HG03558 (cell line): ENCODE data around the gene FBXW10.
"Not testable (repeated sequence)": the region's sequence is repeated elsewhere in the genome, so short reads cannot be mapped to it uniquely, and the experiment has no call there.

Source experiments
- ATAC-seq: cut with Tn5 transposase; IDR thresholded peaks from one replicate; pipeline ENCODE4 v1.9.1; 2021; ENCODE audit warnings: moderate number of reproducible peaks; ENCODE audit not compliant: unreplicated experiment; ENCODE audit errors: extremely low read depth

Gene FBXW10, protein sequence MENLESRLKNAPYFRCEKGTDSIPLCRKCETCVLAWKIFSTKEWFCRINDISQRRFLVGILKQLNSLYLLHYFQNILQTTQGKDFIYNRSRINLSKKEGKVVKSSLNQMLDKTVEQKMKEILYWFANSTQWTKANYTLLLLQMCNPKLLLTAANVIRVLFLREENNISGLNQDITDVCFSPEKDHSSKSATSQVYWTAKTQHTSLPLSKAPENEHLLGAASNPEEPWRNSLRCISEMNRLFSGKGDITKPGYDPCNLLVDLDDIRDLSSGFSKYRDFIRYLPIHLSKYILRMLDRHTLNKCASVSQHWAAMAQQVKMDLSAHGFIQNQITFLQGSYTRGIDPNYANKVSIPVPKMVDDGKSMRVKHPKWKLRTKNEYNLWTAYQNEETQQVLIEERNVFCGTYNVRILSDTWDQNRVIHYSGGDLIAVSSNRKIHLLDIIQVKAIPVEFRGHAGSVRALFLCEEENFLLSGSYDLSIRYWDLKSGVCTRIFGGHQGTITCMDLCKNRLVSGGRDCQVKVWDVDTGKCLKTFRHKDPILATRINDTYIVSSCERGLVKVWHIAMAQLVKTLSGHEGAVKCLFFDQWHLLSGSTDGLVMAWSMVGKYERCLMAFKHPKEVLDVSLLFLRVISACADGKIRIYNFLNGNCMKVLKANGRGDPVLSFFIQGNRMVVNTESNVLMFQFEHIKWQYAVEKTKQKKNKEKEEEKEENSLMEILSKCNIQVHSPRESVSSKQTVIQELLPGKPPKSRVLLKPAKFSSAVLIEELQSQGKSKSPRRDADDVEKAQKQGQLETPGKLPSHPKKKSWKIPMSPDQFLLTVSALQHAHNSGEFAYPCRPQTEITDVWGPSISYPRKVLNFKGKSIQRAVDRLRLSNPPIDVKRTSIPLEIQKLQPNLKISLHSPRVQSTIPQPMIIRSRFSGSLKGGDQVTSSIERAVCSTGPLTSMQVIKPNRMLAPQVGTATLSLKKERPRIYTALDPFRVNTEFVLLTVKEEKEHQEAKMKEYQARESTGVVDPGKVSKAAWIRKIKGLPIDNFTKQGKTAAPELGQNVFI

GRCh38 chr17:18743699-18744421 is at the start of gene FBXW10:
Gene FBXW10, plus strand, starts transcription at chr17:18744054. Its CDS starts 191 bp downstream, at chr17:18744245.
- not testable (repeated sequence) for ATAC-seq

GRCh38 chr17:18695143-18695542 is 48.7 kb upstream of the FBXW10 start:
- not testable (repeated sequence) for ATAC-seq

- ATAC-seq: not testable (repeated sequence)
Observed at GRCh38 chr17:18698473-18699103, 45.3 kb upstream of the FBXW10 start.

DNA sequence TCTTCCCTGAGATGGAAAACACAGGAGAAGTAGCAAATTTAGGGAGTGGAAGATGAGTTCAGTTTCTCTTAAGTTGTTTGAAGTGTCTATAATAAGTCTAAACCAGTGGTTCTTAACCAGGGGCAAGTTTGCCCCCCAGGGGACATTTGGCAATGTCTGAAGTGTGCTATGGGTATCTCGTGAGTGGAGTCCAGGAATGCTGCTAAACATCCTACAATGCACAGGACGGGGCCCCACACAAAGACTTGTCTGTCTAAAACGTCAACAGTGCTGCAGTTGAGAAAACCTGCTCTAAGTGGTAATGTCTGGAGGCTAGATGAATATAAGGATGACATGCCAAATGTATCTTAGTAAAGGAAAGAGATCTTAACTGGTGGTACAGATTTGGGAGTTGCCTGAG is 37.9 kb upstream of the FBXW10 start:
- not testable (repeated sequence) for ATAC-seq

GRCh38 chr17:18708215-18708614 is 35.6 kb upstream of the FBXW10 start:
- not testable (repeated sequence) for ATAC-seq

DNA sequence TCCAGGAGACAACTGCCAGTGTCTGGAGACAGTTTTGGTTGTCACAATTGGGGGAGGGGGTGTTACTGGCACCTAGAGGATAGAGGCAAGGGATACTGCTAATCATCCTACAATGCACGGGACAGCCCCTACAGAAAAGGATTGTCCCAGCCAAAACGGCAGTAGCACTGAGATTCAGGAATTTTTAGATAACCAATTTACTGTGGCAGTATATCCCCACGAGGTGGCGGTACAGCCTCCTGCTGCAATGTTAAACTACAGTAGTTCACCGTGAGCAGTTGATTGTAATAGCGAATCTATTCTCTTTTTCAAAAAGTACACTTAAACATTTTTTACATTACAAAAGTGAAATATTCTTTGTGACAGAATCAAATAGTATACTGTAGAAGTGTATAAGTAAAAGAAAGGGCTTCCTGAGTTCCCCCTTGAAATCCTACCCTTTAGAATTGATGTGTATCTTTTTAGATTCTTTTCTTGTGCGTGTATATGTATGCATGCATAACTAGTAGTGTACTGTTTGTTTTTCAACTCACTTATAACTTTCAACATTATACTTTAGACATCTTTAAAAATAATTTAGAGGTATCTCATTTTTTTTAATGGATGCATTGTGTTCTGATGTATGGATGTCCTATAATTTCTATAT is 31.4 kb upstream of the FBXW10 start:
- ATAC-seq: not testable (repeated sequence)

GRCh38 chr17:18718643-18719427 is 25.0 kb upstream of the FBXW10 start:
- not testable (repeated sequence) for ATAC-seq

- ATAC-seq: not testable (repeated sequence)
Observed at GRCh38 chr17:18719428-18720110, 24.3 kb upstream of the FBXW10 start.

DNA sequence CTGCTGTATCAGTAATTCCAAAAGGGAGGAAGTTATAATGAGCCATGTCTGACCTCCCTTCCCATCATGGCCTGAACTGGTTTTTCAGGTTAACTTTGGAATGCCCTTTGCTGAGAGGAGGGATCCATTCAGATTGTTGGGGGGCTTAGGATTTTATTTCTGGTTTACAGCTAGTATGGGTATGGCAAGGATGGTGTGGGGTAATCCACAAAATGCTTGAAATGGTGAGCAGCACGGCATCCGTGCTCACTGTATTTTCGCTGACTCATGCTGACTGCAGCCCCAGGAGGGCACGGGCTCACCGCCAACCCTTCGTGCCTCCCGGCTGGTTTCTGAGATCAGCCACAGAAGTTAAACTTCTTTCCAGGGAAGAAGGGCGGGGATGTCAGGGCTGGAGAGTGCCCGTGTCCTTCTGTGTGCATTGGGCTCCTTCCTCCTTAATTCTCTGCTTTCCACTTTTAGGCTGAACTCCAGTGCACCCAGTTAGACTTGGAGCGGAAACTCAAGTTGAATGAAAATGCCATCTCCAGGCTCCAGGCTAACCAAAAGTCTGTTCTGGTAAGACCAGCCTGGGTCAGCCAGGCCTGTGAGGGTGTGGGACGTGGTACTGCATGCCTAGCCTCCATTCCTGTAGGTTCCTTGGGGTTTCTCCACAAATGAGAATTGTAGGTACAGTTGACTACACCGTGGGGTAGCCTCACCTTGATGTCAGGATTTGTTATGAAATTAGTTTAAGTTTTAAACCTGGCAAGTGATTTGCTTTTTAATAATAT is 21.9 kb upstream of the FBXW10 start:
- ATAC-seq: not testable (repeated sequence)

DNA sequence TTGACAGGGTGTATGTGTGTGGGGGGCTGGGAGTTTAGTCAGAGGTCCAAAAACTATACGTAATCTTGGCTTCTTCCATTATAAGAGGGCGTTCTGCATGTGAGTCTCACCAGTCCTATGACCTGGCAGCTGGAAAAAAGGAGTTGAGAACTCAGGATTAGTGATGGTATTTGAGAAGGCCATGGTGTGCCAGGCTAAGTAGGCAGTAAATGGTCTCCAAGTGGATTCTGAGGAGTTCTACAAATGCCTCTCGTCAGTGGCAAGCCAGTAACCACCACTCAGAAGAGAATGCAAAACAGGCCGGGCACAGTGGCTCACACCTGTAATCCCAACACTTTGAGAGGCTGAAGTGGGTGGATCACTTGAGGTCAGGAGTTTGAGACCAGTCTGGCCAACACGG is 21.2 kb upstream of the FBXW10 start:
- ATAC-seq: not testable (repeated sequence)

DNA sequence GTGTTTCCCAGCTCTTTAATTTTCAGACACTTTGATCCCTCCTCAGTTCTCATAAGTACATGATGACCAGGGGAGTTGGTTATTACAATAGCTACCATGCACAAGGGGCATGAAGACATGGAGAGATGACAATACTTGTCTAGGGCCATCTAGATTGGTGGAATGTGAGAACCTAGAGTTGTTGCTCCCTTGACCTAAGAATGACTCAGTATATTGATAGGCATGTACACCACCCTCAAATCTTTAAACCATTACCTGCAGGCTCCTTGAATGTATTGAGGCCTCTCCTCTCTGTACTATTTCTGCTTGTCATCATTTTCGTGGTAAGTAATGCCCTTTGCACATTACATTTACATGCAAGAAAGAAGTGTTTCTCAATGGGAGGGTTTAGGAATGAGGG is 20.3 kb upstream of the FBXW10 start:
- ATAC-seq: not testable (repeated sequence)

- ATAC-seq: not testable (repeated sequence)
Observed at GRCh38 chr17:18732438-18732837, 11.4 kb upstream of the FBXW10 start.

- ATAC-seq: not testable (repeated sequence)
Observed at GRCh38 chr17:18733350-18733749, 10.5 kb upstream of the FBXW10 start.

GRCh38 chr17:18739616-18740391 is 4.0 kb upstream of the FBXW10 start:
- ATAC-seq: not testable (repeated sequence)

- not testable (repeated sequence) for ATAC-seq
Observed at GRCh38 chr17:18741228-18741627, 2.6 kb upstream of the FBXW10 start.

GRCh38 chr17:18744726-18745125 is 872 bp downstream of the FBXW10 start:
- not testable (repeated sequence) for ATAC-seq
